Myocyte (in vitro differentiated cells): ENCODE measurements around the gene ALDH3B1. TPM values are rescaled to one million over a fixed set of nuclear protein-coding genes. Genes with fewer than 3 reads are reported as not detected.

Experiments
- DNase-seq: peaks from one replicate; pipeline ENCODE4 v3.0.0-alpha.2; 2012; ENCODE audit warnings: low read depth
- total RNA-seq: library from RNA; depleted of rRNA; stranded (reverse); fragments of >200 nt; gene quantifications from 2 replicates; pipeline ENCODE4 v1.2.3, GENCODE V29; 2014

Gene ALDH3B1
- total RNA-seq, 1 donor from 2014 or later = 36.6 TPM

GRCh38 chr11:68044145-68044813 is 34.2 kb downstream of the ALDH3B1 start:
- no peak for DNase-seq

- no peak for DNase-seq
Observed at GRCh38 chr11:68044898-68045351, 34.8 kb downstream of the ALDH3B1 start.

- no peak for DNase-seq
Observed at GRCh38 chr11:68047437-68048290, 37.5 kb downstream of the ALDH3B1 start.

- DNase-seq = no peak
Observed at GRCh38 chr11:68048681-68049508, 38.8 kb downstream of the ALDH3B1 start.

GRCh38 chr11:68049509-68050370 is 39.6 kb downstream of the ALDH3B1 start:
- DNase-seq = no peak

- no peak for DNase-seq
Observed at GRCh38 chr11:68050371-68050841, 40.3 kb downstream of the ALDH3B1 start.

- DNase-seq = peak; percentile 48
Observed at GRCh38 chr11:68051191-68052136, 41.3 kb downstream of the ALDH3B1 start.

GRCh38 chr11:68052137-68052873 is 42.2 kb downstream of the ALDH3B1 start:
- no peak for DNase-seq

GRCh38 chr11:68053117-68053516 is 43.0 kb downstream of the ALDH3B1 start:
- no peak for DNase-seq

- no peak for DNase-seq
Observed at GRCh38 chr11:68053981-68054812, 44.1 kb downstream of the ALDH3B1 start.

- DNase-seq = no peak
Observed at GRCh38 chr11:68056317-68057285, 46.5 kb downstream of the ALDH3B1 start.

- no peak for DNase-seq
Observed at GRCh38 chr11:68057807-68058206, 47.7 kb downstream of the ALDH3B1 start.

- no peak for DNase-seq
Observed at GRCh38 chr11:68061508-68061907, 51.4 kb downstream of the ALDH3B1 start.

GRCh38 chr11:68064926-68065325 is 54.8 kb downstream of the ALDH3B1 start:
- no peak for DNase-seq

GRCh38 chr11:68065841-68066240 is 55.7 kb downstream of the ALDH3B1 start:
- no peak for DNase-seq

- peak; percentile 86 for DNase-seq
Observed at GRCh38 chr11:68066742-68067141, 56.6 kb downstream of the ALDH3B1 start.
